ENCODE data around the gene MOV10. TPM values are rescaled to one million over a fixed set of nuclear protein-coding genes. Genes with fewer than 3 reads are reported as not detected.

Gene MOV10
- total and polyA plus RNA-seq, 8 donors = 57.8 to 81.3 (median 71.3) TPM

- peak in 2 of 4 donors; percentile 36 to 74 for DNase-seq
- no peak overlapping the region for H3K27ac ChIP-seq
- ATAC-seq = peak; percentile 85
Measured at GRCh38 chr1:112744009-112744578, 69.6 kb downstream of the MOV10 start.

GRCh38 chr1:112748396-112748795, 73.9 kb downstream of the MOV10 start:
- no peak for TF ChIP-seq CTCF (IDR thresholded peaks at IDR 0.05)
- DNase-seq (no peak), ATAC-seq (no peak)
- Histone ChIP-seq H3K4me3 (no peak overlapping the region), H3K36me3 (no peaks in the 10 kb centered on the region), H3K4me1 (peaks cover 5 to 7% of the 10 kb centered on the region in 2 donors), H3K27me3 (peaks cover 25 to 57% of the 10 kb centered on the region in 2 donors), H3K27ac (no peak overlapping the region), H3K9me3 (no peaks in the 10 kb centered on the region)
- intact Hi-C loops (cut with DNase I) = no loop called here

More at GRCh38 chr1:112744009-112744578, 69.6 kb downstream of the MOV10 start:
- intact Hi-C loops (cut with DNase I) = no loop called here
- Histone ChIP-seq H3K4me3 (no peak overlapping the region), H3K9me3 (no peaks in the 10 kb centered on the region), H3K4me1 (peaks cover 5 to 7% of the 10 kb centered on the region in 2 donors), H3K36me3 (no peaks in the 10 kb centered on the region), H3K27me3 (peaks cover 41 to 87% of the 10 kb centered on the region in 2 donors)
- no peak for TF ChIP-seq CTCF (IDR thresholded peaks at IDR 0.05)

Other genes starting within 250 kb of the MOV10 start
- 1 to 10 TPM; 4.5 to 5.3 TPM for gene WNT2B, start 165.7 kb upstream of the MOV10 start, total RNA-seq
- gene WNT2B, start 165.7 kb upstream of the MOV10 start, polyA plus RNA-seq (ENCODE audit: insufficient read length in 6 of 6) = 1 to 10 TPM; 3.6 to 6.1 (median 5.0) TPM
- 10 to 100 TPM; 15.9 to 23.6 TPM for gene ST7L, start 55.5 kb upstream of the MOV10 start, total RNA-seq
- gene ST7L, start 55.5 kb upstream of the MOV10 start, polyA plus RNA-seq (ENCODE audit: insufficient read length in 6 of 6) = 10 to 100 TPM; 26.4 to 35.2 (median 28.0) TPM
- 100 to 1,000 TPM; 122 to 167 TPM for gene CAPZA1, start 54.8 kb upstream of the MOV10 start, total RNA-seq
- 100 to 1,000 TPM; 135 to 154 (median 146) TPM for gene CAPZA1, start 54.8 kb upstream of the MOV10 start, polyA plus RNA-seq (ENCODE audit: insufficient read length in 6 of 6)
- 100 to 1,000 TPM; 195 to 197 TPM for gene RHOC, start 32.5 kb downstream of the MOV10 start, total RNA-seq
- gene RHOC, start 32.5 kb downstream of the MOV10 start, polyA plus RNA-seq (ENCODE audit: insufficient read length in 6 of 6) = 100 to 1,000 TPM; 204 to 259 (median 210) TPM
- under 1 TPM; 0.76 to 0.93 TPM for gene PPM1J, start 40.7 kb downstream of the MOV10 start, total RNA-seq
- gene PPM1J, start 40.7 kb downstream of the MOV10 start, polyA plus RNA-seq (ENCODE audit: insufficient read length in 6 of 6) = under 1 TPM; 0.47 to 0.72 (median 0.62) TPM

Data from left lung (tissue), 10 donors.